Breast epithelium (tissue), 4 donors: Measurements from ENCODE around the gene CCSAP. TPM values are rescaled to one million over a fixed set of nuclear protein-coding genes. Genes with fewer than 3 reads are reported as not detected.

ENCODE experiments used
- DNase-seq, 2 donors: peaks; one replicate each; pipeline ENCODE4 v3.0.0-alpha.2; 2019; ENCODE audit warnings: low spot score in 2 of 2
- H3K27ac ChIP-seq, 2 donors: fragments of 200-600 bp; sonication (generic) in 1 of 2; one replicate each; pipeline ENCODE4 v1.5.1; 2016 to 2019; ENCODE audit warnings: mild to moderate bottlenecking in 1 of 2
- H3K27me3 ChIP-seq, 2 donors: fragments of 200-600 bp; sonication (generic) in 1 of 2; one replicate each; pipeline versions ENCODE4 v1.5.1 to v1.6.0; 2017 to 2019; ENCODE audit warnings: control low read depth in 1 of 2, mild to moderate bottlenecking in 1 of 2
- H3K36me3 ChIP-seq: fragments of 200-600 bp; one replicate; pipeline ENCODE4 v1.5.1; 2019
- H3K4me1 ChIP-seq, 2 donors: fragments of 200-600 bp; sonication (generic); one replicate each; pipeline ENCODE4 v1.5.1; 2016 to 2019; ENCODE audit warnings: control low read depth in 1 of 2
- H3K4me3 ChIP-seq, 3 donors: fragments of 200-600 bp; sonication (generic); 1 replicate in 2 of 3; 2 replicates in 1 of 3; pipeline ENCODE4 v1.5.1; 2016 to 2019; ENCODE audit warnings: mild to moderate bottlenecking in 3 of 3, moderate library complexity in 2 of 3
- H3K9me3 ChIP-seq, 2 donors: fragments of 200-600 bp; sonication (generic) in 1 of 2; one replicate each; pipeline ENCODE4 v1.5.1; 2016 to 2019; ENCODE audit warnings: control low read depth in 1 of 2
- POLR2A ChIP-seq: fragments of 450-650 bp; IDR thresholded peaks from one replicate; pipeline ENCODE4 v1.6.1; 2016; ENCODE audit warnings: antibody characterized with exemption, mild to moderate bottlenecking, moderate library complexity
- POLR2AphosphoS5 ChIP-seq, 3 donors: sonication (generic); formaldehyde crosslinking; IDR thresholded peaks; one replicate each; pipeline ENCODE4 v1.6.1; 2017; ENCODE audit warnings: antibody characterized with exemption in 3 of 3
- intact Hi-C: fragments of 100-400 bp; cut with DNase I; formaldehyde crosslinking; loops from one replicate; pipeline ENCODE4 v1.15.1; 2023; ENCODE audit warnings: low total_unique reads
- total RNA-seq, 3 donors: library from RNA; depleted of rRNA; stranded (reverse); fragments of >200 nt; gene quantifications; one replicate each; pipeline ENCODE4 v1.1.0, GENCODE V29; 2016
- TF ChIP-seq, protein P1 (sequence below), 3 donors: fragments of 450-650 bp; IDR thresholded peaks; one replicate each; pipeline ENCODE4 v1.5.1; 2016 to 2017; ENCODE audit warnings: antibody characterized with exemption in 3 of 3, mild to moderate bottlenecking in 3 of 3, moderate library complexity in 3 of 3

CCSAP gene
- total RNA-seq, 3 donors from 2014 or later, result 6.9 to 13.5 (median 7.8) TPM

GRCh38 chr1:229373395-229373794 is 30.5 kb upstream of the CCSAP start:
- no peak overlapping the region for H3K4me3 ChIP-seq
- H3K27ac ChIP-seq, result no peak overlapping the region
- intact Hi-C loops, result no loop called here
- DNase-seq, result no peak
- H3K4me1 ChIP-seq, result no peaks in the 10 kb centered on the region
- TF ChIP-seq POLR2A (no peak), POLR2AphosphoS5 (IDR thresholded peaks at IDR 0.05) (no peak)
- TF ChIP-seq, protein P1, sequence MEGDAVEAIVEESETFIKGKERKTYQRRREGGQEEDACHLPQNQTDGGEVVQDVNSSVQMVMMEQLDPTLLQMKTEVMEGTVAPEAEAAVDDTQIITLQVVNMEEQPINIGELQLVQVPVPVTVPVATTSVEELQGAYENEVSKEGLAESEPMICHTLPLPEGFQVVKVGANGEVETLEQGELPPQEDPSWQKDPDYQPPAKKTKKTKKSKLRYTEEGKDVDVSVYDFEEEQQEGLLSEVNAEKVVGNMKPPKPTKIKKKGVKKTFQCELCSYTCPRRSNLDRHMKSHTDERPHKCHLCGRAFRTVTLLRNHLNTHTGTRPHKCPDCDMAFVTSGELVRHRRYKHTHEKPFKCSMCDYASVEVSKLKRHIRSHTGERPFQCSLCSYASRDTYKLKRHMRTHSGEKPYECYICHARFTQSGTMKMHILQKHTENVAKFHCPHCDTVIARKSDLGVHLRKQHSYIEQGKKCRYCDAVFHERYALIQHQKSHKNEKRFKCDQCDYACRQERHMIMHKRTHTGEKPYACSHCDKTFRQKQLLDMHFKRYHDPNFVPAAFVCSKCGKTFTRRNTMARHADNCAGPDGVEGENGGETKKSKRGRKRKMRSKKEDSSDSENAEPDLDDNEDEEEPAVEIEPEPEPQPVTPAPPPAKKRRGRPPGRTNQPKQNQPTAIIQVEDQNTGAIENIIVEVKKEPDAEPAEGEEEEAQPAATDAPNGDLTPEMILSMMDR (IDR thresholded peaks at IDR 0.05), result no peak
- H3K9me3 ChIP-seq, result no peaks in the 10 kb centered on the region
- no peaks in the 10 kb centered on the region for H3K27me3 ChIP-seq
- H3K36me3 ChIP-seq, result no peaks in the 10 kb centered on the region

GRCh38 chr1:229372251-229372650 is 29.4 kb upstream of the CCSAP start:
- no peaks in the 10 kb centered on the region for H3K4me1 ChIP-seq
- H3K27me3 ChIP-seq, result no peaks in the 10 kb centered on the region
- H3K36me3 ChIP-seq, result no peaks in the 10 kb centered on the region
- intact Hi-C loops, result no loop called here
- TF ChIP-seq, protein P1 (IDR thresholded peaks at IDR 0.05), result no peak
- no peak for TF ChIP-seq POLR2A
- TF ChIP-seq POLR2AphosphoS5 (IDR thresholded peaks at IDR 0.05), result no peak
- no peaks in the 10 kb centered on the region for H3K9me3 ChIP-seq
- no peak overlapping the region for H3K4me3 ChIP-seq
- no peak for DNase-seq
- H3K27ac ChIP-seq, result no peak overlapping the region

DNA sequence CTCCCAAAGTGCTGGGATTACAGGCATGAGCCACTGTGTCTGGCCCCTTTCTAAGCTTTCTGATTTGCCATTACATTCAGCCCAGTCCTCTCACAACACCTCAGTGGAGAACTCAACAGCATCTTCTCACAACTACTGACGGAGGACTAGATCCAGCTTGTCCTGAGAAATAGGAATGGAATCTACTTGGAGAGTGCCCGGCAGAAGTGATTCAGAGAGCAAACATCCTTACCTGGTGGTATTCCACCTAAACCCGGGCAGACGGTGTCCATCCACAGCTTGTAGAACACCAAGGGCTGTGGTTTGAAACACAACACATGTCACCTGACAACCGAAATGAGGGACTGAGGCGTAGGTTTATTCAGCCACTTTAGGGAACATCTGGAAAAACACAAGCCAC is 28.8 kb upstream of the CCSAP start:
- no peaks in the 10 kb centered on the region for H3K27me3 ChIP-seq
- H3K9me3 ChIP-seq, result no peaks in the 10 kb centered on the region
- H3K27ac ChIP-seq, result no peak overlapping the region
- no peaks in the 10 kb centered on the region for H3K4me1 ChIP-seq
- no peaks in the 10 kb centered on the region for H3K36me3 ChIP-seq
- TF ChIP-seq POLR2AphosphoS5 (IDR thresholded peaks at IDR 0.05), result no peak
- TF ChIP-seq POLR2A, result no peak
- TF ChIP-seq, protein P1 (IDR thresholded peaks at IDR 0.05), result no peak
- intact Hi-C loops, result no loop called here
- no peak for DNase-seq
- no peak overlapping the region for H3K4me3 ChIP-seq

DNA sequence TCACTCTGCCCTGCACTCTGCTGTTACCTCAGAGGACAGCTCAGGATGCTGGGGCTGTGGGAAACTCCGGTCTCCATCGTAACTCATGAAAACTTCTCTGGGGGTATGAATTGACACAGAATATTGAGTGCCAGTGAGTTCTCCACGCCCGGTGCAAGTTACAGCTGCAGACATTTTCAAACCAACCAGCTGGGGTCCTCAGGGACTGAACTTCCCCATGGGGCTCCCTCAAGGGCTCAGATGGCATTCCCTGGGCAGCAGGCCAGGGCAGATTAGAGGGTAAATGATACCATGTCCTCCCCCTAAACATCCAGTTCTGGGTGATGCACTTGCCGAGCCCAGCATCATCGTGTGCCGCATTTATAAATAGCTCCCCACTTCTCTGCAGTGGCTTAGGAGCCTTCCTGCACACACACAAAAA is 27.8 kb upstream of the CCSAP start:
- H3K27ac ChIP-seq, result no peak overlapping the region
- no peaks in the 10 kb centered on the region for H3K27me3 ChIP-seq
- no peaks in the 10 kb centered on the region for H3K4me1 ChIP-seq
- no peak for DNase-seq
- intact Hi-C loops, result no loop called here
- H3K9me3 ChIP-seq, result no peaks in the 10 kb centered on the region
- H3K4me3 ChIP-seq, result no peak overlapping the region
- no peaks in the 10 kb centered on the region for H3K36me3 ChIP-seq
- TF ChIP-seq POLR2AphosphoS5 (IDR thresholded peaks at IDR 0.05) (no peak), POLR2A (no peak)
- TF ChIP-seq, protein P1 (IDR thresholded peaks at IDR 0.05), result no peak

DNA sequence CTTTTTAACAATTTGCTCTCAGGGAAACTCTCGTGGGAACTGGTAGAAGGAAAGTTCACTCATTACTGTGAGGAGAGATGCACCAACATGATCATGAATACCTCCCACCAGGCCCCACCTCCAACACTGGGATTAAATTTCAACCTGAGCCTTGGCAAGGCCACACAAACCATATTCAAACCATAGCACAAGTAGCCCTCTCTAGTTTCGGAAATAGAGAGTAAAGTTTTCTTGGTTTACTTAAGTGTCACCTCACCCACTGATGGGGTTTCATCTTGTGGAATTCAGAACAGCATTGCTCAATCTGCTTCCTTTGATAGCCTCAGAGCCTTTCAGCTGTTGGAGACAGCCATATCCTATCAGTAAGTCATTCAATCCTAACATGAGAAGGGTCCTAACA is 25.5 kb upstream of the CCSAP start:
- TF ChIP-seq POLR2AphosphoS5 (IDR thresholded peaks at IDR 0.05) (no peak), POLR2A (no peak)
- TF ChIP-seq, protein P1 (IDR thresholded peaks at IDR 0.05), result no peak
- H3K4me1 ChIP-seq, result no peaks in the 10 kb centered on the region
- intact Hi-C loops, result no loop called here

More for the DNA sequence above, 25.5 kb upstream of the CCSAP start:
- no peaks in the 10 kb centered on the region for H3K9me3 ChIP-seq
- no peaks in the 10 kb centered on the region for H3K27me3 ChIP-seq
- no peak for DNase-seq
- H3K36me3 ChIP-seq, result no peaks in the 10 kb centered on the region
- no peak overlapping the region for H3K27ac ChIP-seq
- no peak overlapping the region for H3K4me3 ChIP-seq
